SJSA1 (cell line): ENCODE data around the gene SPRR2E. TPM values are rescaled to one million over a fixed set of nuclear protein-coding genes. Genes with fewer than 3 reads are reported as not detected.
"Not testable (repeated sequence)": the region's sequence is repeated elsewhere in the genome, so short reads cannot be mapped to it uniquely, and the experiment has no call there.

ENCODE experiments used
- DNase-seq, 2 experiments: peaks; one replicate each; pipeline ENCODE4 v3.0.0-alpha.2; 2015 to 2020; ENCODE audit warnings: low spot score in 2 of 2, low read depth in 1 of 2
- H3K27ac ChIP-seq: fragments of 250-450 bp; sonication (Bioruptor Pico); 2 replicates; pipeline ENCODE4 v1.5.1; 2020; ENCODE audit warnings: mild to moderate bottlenecking, moderate library complexity
- H3K27me3 ChIP-seq: fragments of 250-450 bp; sonication (Bioruptor Pico); replicated peaks from 2 replicates; pipeline ENCODE4 v1.5.1; 2020; ENCODE audit warnings: mild to moderate bottlenecking, moderate library complexity
- H3K36me3 ChIP-seq: fragments of 250-450 bp; sonication (Bioruptor Pico); 2 replicates; pipeline ENCODE4 v1.5.1; 2020; ENCODE audit warnings: mild to moderate bottlenecking
- H3K4me1 ChIP-seq: fragments of 250-450 bp; sonication (Bioruptor Pico); replicated peaks from 2 replicates; pipeline ENCODE4 v1.6.1; 2021; ENCODE audit warnings: mild to moderate bottlenecking
- H3K4me3 ChIP-seq: fragments of 250-450 bp; sonication (Bioruptor Pico); 2 replicates; pipeline ENCODE4 v1.5.1; 2020; ENCODE audit warnings: mild to moderate bottlenecking
- H3K9me3 ChIP-seq: fragments of 250-450 bp; sonication (Bioruptor Pico); replicated peaks from 2 replicates; pipeline ENCODE4 v1.5.1; 2020; ENCODE audit warnings: mild to moderate bottlenecking
- total RNA-seq: library from RNA; depleted of rRNA; stranded (reverse); fragments of >200 nt; shearing (Covaris generic); gene quantifications from 2 replicates; pipeline ENCODE4 v1.2.3, GENCODE V29; 2014; rRNA removed

Gene SPRR2E
- total RNA-seq = not detected in 2 replicates

GRCh38 chr1:153094426-153094825 is at the start of gene SPRR2E:
SPRR2E (minus strand) TSS chr1:153094526; CDS start chr1:153093751, 775 bp downstream.
- no peaks in the 10 kb centered on the region for H3K27me3 ChIP-seq

DNA sequence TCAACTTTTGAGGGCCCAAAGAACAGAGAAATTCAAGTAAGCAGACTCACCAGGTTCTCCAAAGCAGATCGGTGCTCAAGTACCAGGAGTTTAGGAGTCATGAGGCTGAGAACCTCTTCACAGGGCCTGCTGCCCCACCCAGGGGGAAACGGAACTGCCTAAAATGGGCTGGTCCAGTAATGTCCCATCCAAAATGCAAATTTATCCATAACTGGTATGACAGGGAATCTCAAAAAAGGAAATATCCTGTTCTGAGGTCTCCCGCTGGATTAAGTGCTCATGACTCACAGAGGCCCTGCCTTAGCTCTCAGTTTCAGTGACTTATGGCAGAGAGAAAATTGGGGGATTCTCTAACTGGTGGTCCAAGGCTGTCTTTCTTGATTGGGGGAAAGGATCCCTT is 47.1 kb upstream of the SPRR2E start:
- DNase-seq = no peak

More at GRCh38 chr1:153094426-153094825, at the start of gene SPRR2E:
- no peak for DNase-seq
- H3K27ac ChIP-seq = no peak within 1 kb of the TSS
- H3K36me3 ChIP-seq = no peaks in the 10 kb centered on the region
- H3K4me1 ChIP-seq = no peaks in the 10 kb centered on the region
- H3K9me3 ChIP-seq = no peaks in the 10 kb centered on the region
- H3K4me3 ChIP-seq = no peak within 1 kb of the TSS

GRCh38 chr1:153140484-153140883 is 46.2 kb upstream of the SPRR2E start:
- H3K27me3 ChIP-seq = peaks cover 12% of the 10 kb centered on the region; the same call in 1 of the 2 replicates
- H3K27ac ChIP-seq = no peak overlapping the region

More for the DNA sequence above, 47.1 kb upstream of the SPRR2E start:
- Histone ChIP-seq H3K27ac (no peak overlapping the region), H3K4me1 (no peaks in the 10 kb centered on the region), H3K36me3 (no peaks in the 10 kb centered on the region), H3K9me3 (no peaks in the 10 kb centered on the region), H3K4me3 (no peak overlapping the region), H3K27me3 (peaks cover 9% of the 10 kb centered on the region; the same call in 1 of the 2 replicates)

DNA sequence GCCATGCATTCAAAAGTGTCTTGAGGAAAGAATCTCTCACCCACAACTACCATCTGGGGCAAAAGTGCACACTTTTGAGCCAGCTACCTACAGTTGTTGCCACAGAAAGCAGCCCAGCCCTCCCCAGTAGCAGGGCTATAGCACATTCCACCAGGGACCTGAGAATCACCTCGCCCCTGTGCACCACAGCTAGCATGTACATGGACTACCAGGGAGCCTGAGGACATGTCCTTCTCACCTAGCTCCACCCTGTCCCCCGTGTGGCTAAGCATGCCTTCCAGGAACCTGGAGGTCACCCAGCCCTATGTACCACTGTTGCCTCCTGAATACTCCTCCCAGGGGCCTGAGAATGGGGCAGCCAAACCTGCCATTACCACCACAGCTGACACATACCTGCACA is 39.4 kb upstream of the SPRR2E start:
- DNase-seq = no peak
- Histone ChIP-seq H3K27me3 (peaks cover 11% of the 10 kb centered on the region), H3K36me3 (no peaks in the 10 kb centered on the region), H3K4me3 (no peak overlapping the region), H3K27ac (no peak overlapping the region), H3K9me3 (no peaks in the 10 kb centered on the region), H3K4me1 (no peaks in the 10 kb centered on the region)

More at GRCh38 chr1:153140484-153140883, 46.2 kb upstream of the SPRR2E start:
- Histone ChIP-seq H3K4me3 (no peak overlapping the region), H3K9me3 (no peaks in the 10 kb centered on the region), H3K36me3 (no peaks in the 10 kb centered on the region), H3K4me1 (no peaks in the 10 kb centered on the region)
- no peak for DNase-seq

DNA sequence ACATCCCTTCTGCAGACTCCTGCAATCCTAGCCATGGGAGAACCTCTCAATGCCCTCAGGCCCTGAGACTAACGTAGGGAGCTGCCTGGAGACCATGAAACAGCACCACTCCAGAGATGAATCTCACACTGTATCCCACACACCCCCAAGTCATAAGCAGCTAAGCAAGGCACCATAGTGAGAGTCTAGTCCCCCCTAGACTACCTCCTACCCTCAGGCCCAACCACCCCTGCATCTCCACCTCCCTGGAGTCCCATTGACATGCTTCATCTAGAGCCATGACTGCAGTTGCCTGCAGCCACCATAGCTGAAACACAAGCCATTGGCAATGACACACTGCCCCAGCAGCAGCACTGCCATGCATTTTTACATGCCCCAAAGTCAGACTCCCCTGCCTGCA is 38.9 kb upstream of the SPRR2E start:
- Histone ChIP-seq H3K4me3 (no peak overlapping the region), H3K9me3 (no peaks in the 10 kb centered on the region), H3K36me3 (no peaks in the 10 kb centered on the region), H3K27ac (no peak overlapping the region), H3K27me3 (peaks cover 8% of the 10 kb centered on the region), H3K4me1 (no peaks in the 10 kb centered on the region)
- no peak for DNase-seq

GRCh38 chr1:153128688-153129087 is 34.4 kb upstream of the SPRR2E start:
- not testable (repeated sequence) for H3K36me3 ChIP-seq, H3K27me3 ChIP-seq, H3K9me3 ChIP-seq, DNase-seq, H3K4me1 ChIP-seq, H3K27ac ChIP-seq, H3K4me3 ChIP-seq

DNA sequence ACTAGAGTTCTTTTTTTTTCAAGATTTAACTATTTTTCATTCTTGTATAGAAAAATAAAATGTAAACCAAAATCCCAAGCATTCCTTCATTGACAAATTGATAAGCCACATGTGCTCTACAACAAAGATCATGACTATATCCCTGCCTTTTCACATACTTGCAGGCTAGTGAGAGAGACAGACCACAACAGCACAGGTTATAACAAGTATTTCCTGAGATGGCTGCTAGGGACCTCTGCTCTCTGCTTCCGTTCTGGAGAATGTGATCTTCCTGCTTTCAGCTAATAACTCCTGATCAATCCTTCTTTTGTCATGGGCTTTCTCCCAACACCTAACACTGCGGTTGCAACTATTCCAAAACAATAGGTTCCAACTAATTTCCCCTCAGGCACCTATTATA is 33.0 kb upstream of the SPRR2E start:
- DNase-seq = no peak
- Histone ChIP-seq H3K27me3 (no peaks in the 10 kb centered on the region), H3K9me3 (no peaks in the 10 kb centered on the region), H3K4me1 (no peaks in the 10 kb centered on the region), H3K36me3 (no peaks in the 10 kb centered on the region), H3K4me3 (no peak overlapping the region), H3K27ac (no peak overlapping the region)

DNA sequence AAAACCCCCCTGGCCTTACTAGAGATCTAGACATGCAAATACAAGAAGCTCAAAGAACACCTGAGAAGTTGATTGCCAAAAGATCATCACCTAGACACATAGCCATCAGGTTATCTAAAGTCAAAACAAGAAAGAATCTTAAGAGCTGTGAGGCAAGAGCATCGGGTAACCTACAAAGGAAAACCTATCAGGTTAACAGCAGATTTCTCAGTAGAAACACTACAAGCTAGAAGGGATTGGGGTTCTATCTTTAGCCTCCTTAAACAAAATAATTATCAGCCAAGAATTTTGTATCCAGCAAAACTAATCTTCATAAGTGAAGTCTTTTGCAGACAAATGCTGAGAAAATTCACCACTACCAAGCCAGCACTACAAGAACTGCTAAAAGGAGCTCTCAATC is 31.2 kb upstream of the SPRR2E start:
- H3K27me3 ChIP-seq = no peaks in the 10 kb centered on the region
- H3K9me3 ChIP-seq = no peaks in the 10 kb centered on the region
- no peaks in the 10 kb centered on the region for H3K36me3 ChIP-seq
- DNase-seq = no peak
- H3K27ac ChIP-seq = no peak overlapping the region
- no peaks in the 10 kb centered on the region for H3K4me1 ChIP-seq
- H3K4me3 ChIP-seq = no peak overlapping the region

DNA sequence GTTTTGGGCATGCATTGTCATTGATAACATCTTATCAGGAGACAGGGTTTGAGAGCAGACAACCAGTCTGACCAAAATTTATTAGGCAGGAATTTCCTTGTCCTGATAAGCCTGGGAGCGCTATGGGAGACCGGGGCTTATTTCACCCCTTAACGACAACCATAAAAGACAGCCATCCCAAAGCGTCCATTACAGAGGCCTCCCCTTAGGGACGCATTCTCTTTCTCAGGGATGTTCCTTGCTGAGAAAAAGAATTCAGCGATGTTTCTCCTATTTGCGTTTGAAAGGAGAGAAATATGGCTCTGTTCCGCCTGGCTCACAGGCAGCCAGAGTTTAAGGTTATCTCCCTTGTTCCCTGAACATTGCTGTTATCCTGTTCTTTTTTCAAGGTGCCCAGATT is 29.5 kb upstream of the SPRR2E start:
- DNase-seq, H3K9me3 ChIP-seq, H3K27me3 ChIP-seq, H3K4me1 ChIP-seq, H3K27ac ChIP-seq, H3K36me3 ChIP-seq, H3K4me3 ChIP-seq: not testable (repeated sequence)

DNA sequence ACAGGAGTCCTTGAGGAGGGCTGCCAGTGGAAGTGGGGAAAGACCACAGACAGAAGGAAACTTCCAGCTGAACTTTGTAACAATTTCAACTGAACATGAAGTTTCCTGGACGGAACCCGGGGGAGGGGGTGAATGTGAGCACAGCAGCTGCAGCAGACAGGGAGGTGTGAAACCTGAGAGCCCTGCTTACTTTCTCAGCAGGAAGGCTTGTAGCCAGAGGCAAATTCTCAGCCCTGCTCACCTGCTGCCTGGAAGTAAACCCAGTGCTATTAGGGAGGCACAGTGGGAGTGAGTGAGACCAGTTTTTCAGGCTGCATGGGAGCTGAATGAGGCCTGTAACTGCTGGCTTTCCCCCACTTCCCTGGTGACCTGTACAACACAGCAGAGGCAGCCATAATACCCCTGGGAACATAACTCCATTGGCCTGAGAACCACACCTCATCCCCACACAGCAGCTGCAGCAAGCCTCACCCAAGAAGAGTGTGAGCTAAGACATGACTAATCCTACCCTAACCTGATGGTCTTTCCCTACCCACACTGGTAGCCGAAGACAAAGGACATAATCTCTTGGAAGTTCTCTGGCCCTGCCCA is 28.6 kb upstream of the SPRR2E start:
- no peak for DNase-seq
- no peaks in the 10 kb centered on the region for H3K4me1 ChIP-seq
- no peak overlapping the region for H3K27ac ChIP-seq

DNA sequence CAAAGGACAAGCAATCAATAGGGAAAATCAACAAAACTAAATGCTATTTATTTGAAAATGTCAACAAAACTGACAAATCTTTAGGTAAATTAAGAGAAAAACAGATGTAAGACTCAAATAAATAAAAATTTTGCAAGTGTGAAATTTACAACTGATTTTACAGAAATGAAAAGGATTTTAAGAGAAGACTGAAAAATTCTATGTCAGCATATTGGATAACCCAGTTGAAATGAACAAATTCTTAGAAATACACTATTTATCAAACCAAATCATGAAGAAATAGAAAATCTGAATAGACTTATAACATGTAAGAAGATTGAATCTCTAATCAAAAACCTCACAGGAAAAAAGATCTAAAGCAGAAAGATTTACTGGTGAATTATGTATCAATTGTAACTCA is 26.6 kb upstream of the SPRR2E start:
- no peaks in the 10 kb centered on the region for H3K4me1 ChIP-seq
- no peak overlapping the region for H3K27ac ChIP-seq
- H3K36me3 ChIP-seq = no peaks in the 10 kb centered on the region
- H3K27me3 ChIP-seq = no peaks in the 10 kb centered on the region
- DNase-seq = no peak
- no peak overlapping the region for H3K4me3 ChIP-seq
- H3K9me3 ChIP-seq = no peaks in the 10 kb centered on the region

More for the DNA sequence above, 28.6 kb upstream of the SPRR2E start:
- Histone ChIP-seq H3K9me3 (no peaks in the 10 kb centered on the region), H3K27me3 (no peaks in the 10 kb centered on the region), H3K36me3 (no peaks in the 10 kb centered on the region), H3K4me3 (no peak overlapping the region)

GRCh38 chr1:153119491-153119971 is 25.2 kb upstream of the SPRR2E start:
- H3K4me1 ChIP-seq = no peaks in the 10 kb centered on the region
- no peaks in the 10 kb centered on the region for H3K36me3 ChIP-seq
- DNase-seq = no peak
- H3K27ac ChIP-seq = no peak overlapping the region
- no peak overlapping the region for H3K4me3 ChIP-seq
- H3K9me3 ChIP-seq = no peaks in the 10 kb centered on the region
- no peaks in the 10 kb centered on the region for H3K27me3 ChIP-seq

DNA sequence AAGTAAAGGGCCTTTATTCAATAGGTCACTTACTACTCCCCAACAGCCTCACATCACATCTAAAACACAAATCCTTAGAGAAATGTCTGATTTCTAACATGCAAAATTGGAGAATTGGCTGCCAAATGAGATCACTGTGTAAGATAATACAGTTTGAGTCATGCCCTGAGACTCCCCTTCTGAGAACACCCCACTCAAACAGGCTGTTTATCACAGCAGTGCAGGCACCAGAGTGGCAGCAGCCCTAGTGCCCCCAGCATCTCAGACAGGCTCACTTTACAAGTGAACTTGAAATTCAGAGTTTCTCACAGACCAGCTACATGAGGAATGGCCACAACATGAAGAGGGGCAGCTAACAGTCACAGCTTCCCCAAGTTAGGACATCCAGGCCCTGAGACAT is 20.9 kb upstream of the SPRR2E start:
- not testable (repeated sequence) for H3K36me3 ChIP-seq, H3K27me3 ChIP-seq, DNase-seq, H3K4me1 ChIP-seq, H3K27ac ChIP-seq, H3K4me3 ChIP-seq, H3K9me3 ChIP-seq

DNA sequence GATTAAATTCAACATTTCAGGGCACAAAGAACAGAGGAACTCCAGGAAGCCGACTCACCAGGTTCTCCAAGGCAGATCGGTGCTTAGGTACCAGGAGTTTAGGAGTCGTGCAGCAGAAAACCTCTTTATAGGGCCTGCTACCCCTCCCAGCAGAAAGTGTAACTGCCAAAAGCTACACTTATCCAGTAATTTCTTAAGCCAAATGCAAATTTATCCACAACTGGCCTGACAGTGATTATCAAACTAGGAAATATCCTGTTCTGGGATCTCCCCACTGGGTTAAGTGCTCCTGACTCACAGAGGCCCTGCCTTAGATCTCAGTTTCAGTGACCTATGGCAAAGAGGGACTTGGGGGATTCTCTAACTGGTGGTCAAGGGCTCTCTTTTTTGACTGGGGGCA is 19.1 kb upstream of the SPRR2E start, which contains the start of gene SPRR2F:
SPRR2F (minus strand) TSS at position 101 of the 400 bp plus-strand sequence. CDS start 783 bp downstream, outside the sequence.
- DNase-seq = no peak
- H3K27me3 ChIP-seq = no peaks in the 10 kb centered on the region
- H3K27ac ChIP-seq = no peak within 1 kb of the TSS
- no peaks in the 10 kb centered on the region for H3K4me1 ChIP-seq
- H3K4me3 ChIP-seq = no peak within 1 kb of the TSS
- H3K9me3 ChIP-seq = no peaks in the 10 kb centered on the region
- H3K36me3 ChIP-seq = no peaks in the 10 kb centered on the region

DNA sequence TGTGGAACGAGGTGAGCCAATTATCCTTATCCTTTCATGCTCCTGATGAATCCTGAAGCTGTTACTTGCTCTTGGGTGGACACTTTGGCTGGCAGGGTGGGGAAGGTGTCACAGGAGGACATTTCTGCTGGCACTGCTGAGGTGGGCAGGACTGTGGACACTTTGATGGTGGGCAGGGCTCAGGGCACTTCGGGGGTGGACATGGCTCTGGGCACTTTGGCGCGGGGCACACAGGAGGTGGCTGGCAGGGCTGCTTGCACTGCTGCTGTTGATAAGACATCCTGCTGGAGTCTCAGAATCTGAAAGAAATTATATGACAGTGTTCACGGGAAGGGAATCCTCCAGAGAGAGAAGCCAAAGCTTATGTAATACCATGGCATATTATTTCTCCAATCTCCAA is 18.1 kb upstream of the SPRR2E start:
- H3K27ac ChIP-seq, DNase-seq, H3K36me3 ChIP-seq, H3K27me3 ChIP-seq, H3K4me1 ChIP-seq, H3K4me3 ChIP-seq, H3K9me3 ChIP-seq: not testable (repeated sequence)
